Embryonic facial prominence (tissue), 1 donor: ENCODE data around the gene ACAA2.
A peak's percentile ranks its signal among the peaks of the same experiment; 100 is the strongest.

Source experiments
- DNase-seq: peaks from one replicate; pipeline ENCODE4 v3.0.0-alpha.2; 2016; ENCODE audit errors: extremely low spot score

ACAA2 gene

GRCh38 chr18:49813319-49814146 lies at the start of gene ACAA2:
TSS of gene ACAA2 (minus strand) at chr18:49813533. CDS start at chr18:49813484, 49 bp downstream.
- DNase-seq: peak; percentile 45

GRCh38 chr18:49862656-49863385 lies 49.5 kb upstream of the ACAA2 start:
- no peak for DNase-seq

GRCh38 chr18:49861659-49862058 lies 48.3 kb upstream of the ACAA2 start:
- no peak for DNase-seq

- no peak for DNase-seq
These were observed 46.4 kb upstream of the ACAA2 start for GRCh38 chr18:49859725-49860124.

GRCh38 chr18:49859021-49859359 lies 45.7 kb upstream of the ACAA2 start:
- DNase-seq: no peak

GRCh38 chr18:49858309-49859020 lies 45.1 kb upstream of the ACAA2 start:
- DNase-seq: no peak

- DNase-seq: no peak
These were observed 44.4 kb upstream of the ACAA2 start for GRCh38 chr18:49857708-49858107.

GRCh38 chr18:49856496-49856895 lies 43.2 kb upstream of the ACAA2 start:
- DNase-seq: no peak

GRCh38 chr18:49855711-49856415 lies 42.5 kb upstream of the ACAA2 start:
- DNase-seq: no peak

GRCh38 chr18:49854681-49855080 lies 41.3 kb upstream of the ACAA2 start:
- no peak for DNase-seq

GRCh38 chr18:49853436-49853835 lies 40.1 kb upstream of the ACAA2 start:
- no peak for DNase-seq

GRCh38 chr18:49853011-49853410 lies 39.7 kb upstream of the ACAA2 start:
- no peak for DNase-seq

- DNase-seq: no peak
These were observed 38.3 kb upstream of the ACAA2 start for GRCh38 chr18:49851624-49852023.

GRCh38 chr18:49850636-49851035 lies 37.3 kb upstream of the ACAA2 start:
- no peak for DNase-seq

GRCh38 chr18:49849331-49850217 lies 36.2 kb upstream of the ACAA2 start:
- DNase-seq: no peak

- DNase-seq: no peak
These were observed 34.8 kb upstream of the ACAA2 start for GRCh38 chr18:49848115-49848514.

- no peak for DNase-seq
These were observed 34.2 kb upstream of the ACAA2 start for GRCh38 chr18:49847524-49847923.

- DNase-seq: no peak
These were observed 33.6 kb upstream of the ACAA2 start for GRCh38 chr18:49846718-49847470.

GRCh38 chr18:49846361-49846662 lies 33.0 kb upstream of the ACAA2 start:
- no peak for DNase-seq

GRCh38 chr18:49845629-49846360 lies 32.5 kb upstream of the ACAA2 start:
- DNase-seq: no peak
